C4-2B (cell line): ENCODE measurements around the gene LONRF2.

Experiments
- ZFX ChIP-seq: fragments of 450-650 bp; IDR thresholded peaks from 2 replicates; pipeline ENCODE4 v1.6.1; 2017
- TF ChIP-seq, protein P1 (sequence below): fragments of 450-650 bp; conservative IDR thresholded peaks from 2 replicates; pipeline ENCODE4 v1.5.1; 2017; ENCODE audit warnings: mild to moderate bottlenecking

DNA sequence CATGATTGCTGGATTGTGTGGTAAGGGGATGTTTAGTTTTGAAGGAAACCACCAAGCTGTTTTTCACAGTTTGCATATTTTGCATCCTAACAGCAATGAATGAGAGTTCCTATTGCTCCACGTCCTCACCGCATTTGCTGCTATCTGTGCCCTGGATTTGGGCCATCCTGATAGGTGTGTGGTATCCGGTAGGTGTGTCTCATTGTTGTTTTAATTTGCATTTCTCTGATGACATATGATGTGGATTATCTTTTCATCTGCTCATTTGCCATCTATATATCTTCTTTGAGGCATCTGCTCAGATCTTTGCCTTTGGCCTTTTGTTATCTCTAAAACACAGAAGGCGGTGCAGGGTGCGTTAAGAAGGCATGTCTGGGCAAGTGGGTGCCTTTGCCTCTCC is 73.3 kb downstream of the LONRF2 start:
- TF ChIP-seq, protein P1, sequence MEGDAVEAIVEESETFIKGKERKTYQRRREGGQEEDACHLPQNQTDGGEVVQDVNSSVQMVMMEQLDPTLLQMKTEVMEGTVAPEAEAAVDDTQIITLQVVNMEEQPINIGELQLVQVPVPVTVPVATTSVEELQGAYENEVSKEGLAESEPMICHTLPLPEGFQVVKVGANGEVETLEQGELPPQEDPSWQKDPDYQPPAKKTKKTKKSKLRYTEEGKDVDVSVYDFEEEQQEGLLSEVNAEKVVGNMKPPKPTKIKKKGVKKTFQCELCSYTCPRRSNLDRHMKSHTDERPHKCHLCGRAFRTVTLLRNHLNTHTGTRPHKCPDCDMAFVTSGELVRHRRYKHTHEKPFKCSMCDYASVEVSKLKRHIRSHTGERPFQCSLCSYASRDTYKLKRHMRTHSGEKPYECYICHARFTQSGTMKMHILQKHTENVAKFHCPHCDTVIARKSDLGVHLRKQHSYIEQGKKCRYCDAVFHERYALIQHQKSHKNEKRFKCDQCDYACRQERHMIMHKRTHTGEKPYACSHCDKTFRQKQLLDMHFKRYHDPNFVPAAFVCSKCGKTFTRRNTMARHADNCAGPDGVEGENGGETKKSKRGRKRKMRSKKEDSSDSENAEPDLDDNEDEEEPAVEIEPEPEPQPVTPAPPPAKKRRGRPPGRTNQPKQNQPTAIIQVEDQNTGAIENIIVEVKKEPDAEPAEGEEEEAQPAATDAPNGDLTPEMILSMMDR: no peak
- TF ChIP-seq ZFX: no peak
